ENCODE results near the gene PARD3. TPM values are rescaled to one million over a fixed set of nuclear protein-coding genes. Genes with fewer than 3 reads are reported as not detected.

PARD3 gene
- polyA plus RNA-seq, 3 donors, result 0.51 TPM; not detected in 2

DNA sequence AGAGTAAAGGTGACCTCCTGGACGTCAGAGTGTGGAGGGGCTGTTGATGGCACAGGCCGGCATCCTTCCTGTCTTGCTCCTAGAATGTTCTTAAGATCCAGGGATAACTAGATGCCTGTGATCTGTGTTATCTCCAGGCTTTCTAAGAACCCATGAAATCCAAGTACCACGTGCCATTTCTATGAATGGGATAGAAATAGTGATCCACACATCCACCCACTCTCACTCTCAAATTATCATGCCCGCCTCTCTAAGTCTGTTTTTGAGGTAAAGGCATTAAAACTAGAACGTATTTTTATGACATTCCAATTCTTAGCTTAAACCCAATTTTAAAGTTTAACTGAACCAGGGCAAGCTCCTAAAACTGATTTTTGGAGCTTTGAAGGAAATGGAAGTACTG, 622.5 kb downstream of the PARD3 start:
- intact Hi-C loops (cut with micrococcal nuclease), result no loop called here
- no peak overlapping the region for H3K27ac ChIP-seq (ENCODE audit: low read depth in 1 of 2, low read length in 2 of 2)
- no peak overlapping the region for H3K9ac ChIP-seq (ENCODE audit: insufficient read depth, low read length, poor library complexity, severe bottlenecking)
- H2AFZ ChIP-seq (ENCODE audit: insufficient read depth, low read depth, low read length, poor library complexity, severe bottlenecking), result no peak overlapping the region
- no peaks in the 10 kb centered on the region for H4K20me1 ChIP-seq (ENCODE audit: insufficient read depth, low read length)
- no peaks in the 10 kb centered on the region for H3K9me3 ChIP-seq (replicated peaks in 1 of 2; ENCODE audit: control insufficient read depth in 1 of 2, insufficient read depth in 1 of 2, low read length in 2 of 2)
- Mint-ChIP-seq H3K27ac (no peak overlapping the region), H3K4me3 (no peak overlapping the region), H3K9me3 (no peaks in the 10 kb centered on the region), H3K4me1 (peaks cover 2% of the 10 kb centered on the region), H3K36me3 (no peaks in the 10 kb centered on the region), H3K27me3 (ENCODE audit: low read depth in 3 of 3) (peaks cover 0 to under 1% (median 0%) of the 10 kb centered on the region in 3 donors)
- TF ChIP-seq, protein P1, sequence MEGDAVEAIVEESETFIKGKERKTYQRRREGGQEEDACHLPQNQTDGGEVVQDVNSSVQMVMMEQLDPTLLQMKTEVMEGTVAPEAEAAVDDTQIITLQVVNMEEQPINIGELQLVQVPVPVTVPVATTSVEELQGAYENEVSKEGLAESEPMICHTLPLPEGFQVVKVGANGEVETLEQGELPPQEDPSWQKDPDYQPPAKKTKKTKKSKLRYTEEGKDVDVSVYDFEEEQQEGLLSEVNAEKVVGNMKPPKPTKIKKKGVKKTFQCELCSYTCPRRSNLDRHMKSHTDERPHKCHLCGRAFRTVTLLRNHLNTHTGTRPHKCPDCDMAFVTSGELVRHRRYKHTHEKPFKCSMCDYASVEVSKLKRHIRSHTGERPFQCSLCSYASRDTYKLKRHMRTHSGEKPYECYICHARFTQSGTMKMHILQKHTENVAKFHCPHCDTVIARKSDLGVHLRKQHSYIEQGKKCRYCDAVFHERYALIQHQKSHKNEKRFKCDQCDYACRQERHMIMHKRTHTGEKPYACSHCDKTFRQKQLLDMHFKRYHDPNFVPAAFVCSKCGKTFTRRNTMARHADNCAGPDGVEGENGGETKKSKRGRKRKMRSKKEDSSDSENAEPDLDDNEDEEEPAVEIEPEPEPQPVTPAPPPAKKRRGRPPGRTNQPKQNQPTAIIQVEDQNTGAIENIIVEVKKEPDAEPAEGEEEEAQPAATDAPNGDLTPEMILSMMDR (IDR thresholded peaks at IDR 0.05), result no peak
- H3K36me3 ChIP-seq (replicated peaks in 1 of 2; ENCODE audit: control insufficient read depth in 1 of 2, insufficient read depth in 2 of 2, low read length in 2 of 2), result no peaks in the 10 kb centered on the region
- no peaks in the 10 kb centered on the region for H3K4me1 ChIP-seq (ENCODE audit: control insufficient read depth in 1 of 2, insufficient read depth in 2 of 2, low read length in 2 of 2)
- no peak overlapping the region for H3K4me3 ChIP-seq (replicated peaks in 1 of 3; ENCODE audit: low read depth in 2 of 3, low read length in 3 of 3)
- no peaks in the 10 kb centered on the region for H3K27me3 ChIP-seq (ENCODE audit: control insufficient read depth in 2 of 2, insufficient read depth in 2 of 2, low read length in 2 of 2)
- WGBS (ENCODE audit: insufficient coverage), result 93% methylated on average over 2 of the region's 5 CpGs
- H3K79me2 ChIP-seq (ENCODE audit: insufficient read depth, low read length), result no peaks in the 10 kb centered on the region
- H3K4me2 ChIP-seq (replicated peaks; ENCODE audit: extremely low read depth, low read length, poor library complexity, severe bottlenecking), result no peak overlapping the region
- DNase-seq, result no peak

DNA sequence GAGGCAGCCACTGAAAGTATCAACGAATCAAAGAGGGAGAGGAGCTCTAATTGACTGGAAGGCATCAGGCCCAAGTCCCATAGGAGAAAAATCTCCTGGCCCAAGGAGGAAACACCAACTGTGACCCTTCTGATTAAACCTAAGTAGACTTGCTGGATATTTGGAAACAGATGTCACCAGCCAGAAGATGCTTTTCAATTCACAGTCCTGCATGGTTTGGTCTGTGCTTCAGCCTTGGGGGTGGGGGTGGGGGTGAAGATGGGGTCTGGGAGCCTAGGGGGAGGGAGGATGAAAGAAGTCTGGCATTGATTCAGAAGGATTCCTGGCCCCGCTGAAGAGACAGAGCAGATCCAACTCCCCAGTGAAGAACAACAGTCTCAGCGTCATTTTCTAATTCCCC, 623.7 kb downstream of the PARD3 start:
- H3K36me3 ChIP-seq (replicated peaks in 1 of 2; ENCODE audit: control insufficient read depth in 1 of 2, insufficient read depth in 2 of 2, low read length in 2 of 2), result no peaks in the 10 kb centered on the region
- H3K36me3 Mint-ChIP-seq, result no peaks in the 10 kb centered on the region
- H2AFZ ChIP-seq (ENCODE audit: insufficient read depth, low read depth, low read length, poor library complexity, severe bottlenecking), result no peak overlapping the region
- H3K27ac Mint-ChIP-seq, result no peak overlapping the region
- H3K4me3 ChIP-seq (replicated peaks in 1 of 3; ENCODE audit: low read depth in 2 of 3, low read length in 3 of 3), result no peak overlapping the region
- H3K4me3 Mint-ChIP-seq, result no peak overlapping the region
- TF ChIP-seq, protein P1 (IDR thresholded peaks at IDR 0.05), result no peak
- H3K9me3 Mint-ChIP-seq, result no peaks in the 10 kb centered on the region
- no peak for DNase-seq
- no peaks in the 10 kb centered on the region for H4K20me1 ChIP-seq (ENCODE audit: insufficient read depth, low read length)
- no peaks in the 10 kb centered on the region for H3K79me2 ChIP-seq (ENCODE audit: insufficient read depth, low read length)
- peaks cover 0 to under 1% of the 10 kb centered on the region in 2 donors for H3K4me1 ChIP-seq (ENCODE audit: control insufficient read depth in 1 of 2, insufficient read depth in 2 of 2, low read length in 2 of 2)
- H3K9me3 ChIP-seq (replicated peaks in 1 of 2; ENCODE audit: control insufficient read depth in 1 of 2, insufficient read depth in 1 of 2, low read length in 2 of 2), result no peaks in the 10 kb centered on the region
- H3K4me2 ChIP-seq (replicated peaks; ENCODE audit: extremely low read depth, low read length, poor library complexity, severe bottlenecking), result no peak overlapping the region
- H3K27ac ChIP-seq (ENCODE audit: low read depth in 1 of 2, low read length in 2 of 2), result no peak overlapping the region
- H3K27me3 Mint-ChIP-seq (ENCODE audit: low read depth in 3 of 3), result no peaks in the 10 kb centered on the region
- no CpG with 5 or more reads among the region's 3 CpGs for WGBS (ENCODE audit: insufficient coverage)
- H3K9ac ChIP-seq (ENCODE audit: insufficient read depth, low read length, poor library complexity, severe bottlenecking), result no peak overlapping the region
- H3K4me1 Mint-ChIP-seq, result peaks cover 3% of the 10 kb centered on the region
- no peaks in the 10 kb centered on the region for H3K27me3 ChIP-seq (ENCODE audit: control insufficient read depth in 2 of 2, insufficient read depth in 2 of 2, low read length in 2 of 2)
- intact Hi-C loops (cut with micrococcal nuclease), result no loop called here

Data from CD14-positive monocyte (primary cell).